Thoracic aorta (tissue), 2 donors: ENCODE measurements around the gene HESX1. TPM values are rescaled to one million over a fixed set of nuclear protein-coding genes. Genes with fewer than 3 reads are reported as not detected.

Source experiments
- ATAC-seq: fragments of 150-250 bp; one replicate; pipeline ENCODE4 v1.8.0; 2017; ENCODE audit warnings: low read depth; ENCODE audit not compliant: insufficient number of reproducible peaks, low FRiP score
- DNase-seq: peaks from one replicate; pipeline ENCODE4 v3.0.0-alpha.2; 2020; ENCODE audit warnings: low spot score
- H3K27ac ChIP-seq, 2 donors: fragments of 200-600 bp; sonication (generic); 1 replicate in 1 of 2; 2 replicates in 1 of 2; pipeline ENCODE4 v1.5.1; 2016; ENCODE audit warnings: mild to moderate bottlenecking in 2 of 2, moderate library complexity in 2 of 2
- H3K27me3 ChIP-seq: fragments of 200-600 bp; sonication (generic); replicated peaks from 2 replicates; pipeline ENCODE4 v1.6.0; 2016; ENCODE audit warnings: mild to moderate bottlenecking; ENCODE audit not compliant: insufficient read depth
- H3K36me3 ChIP-seq: fragments of 200-600 bp; sonication (generic); one replicate; pipeline ENCODE4 v1.5.1; 2016
- H3K4me1 ChIP-seq, 2 donors: fragments of 200-600 bp; sonication (generic); 1 replicate in 1 of 2; 2 replicates in 1 of 2; pipeline versions ENCODE4 v1.5.1 to v1.6.0; 2016; ENCODE audit warnings: low read depth in 2 of 2, mild to moderate bottlenecking in 1 of 2; ENCODE audit not compliant: control insufficient read depth in 1 of 2
- H3K4me3 ChIP-seq: fragments of 200-600 bp; sonication (generic); 2 replicates; pipeline ENCODE4 v1.5.1; 2016; ENCODE audit warnings: mild to moderate bottlenecking
- H3K9me3 ChIP-seq: fragments of 200-600 bp; sonication (generic); 2 replicates; pipeline ENCODE4 v1.5.1; 2016
- CTCF ChIP-seq: fragments of 200-600 bp; sonication (generic); IDR thresholded peaks from one replicate; pipeline ENCODE4 v1.5.1; 2019; ENCODE audit warnings: antibody characterized with exemption
- total RNA-seq, 2 donors: library from RNA; depleted of rRNA; stranded (reverse); fragments of >200 nt; gene quantifications; one replicate each; pipeline versions ENCODE4 v1.1.0 to v1.2.3, GENCODE V29; 2016

HESX1 gene
- total RNA-seq, 2 donors from 2014 or later, result 1.7 to 2.0 TPM

GRCh38 chr3:57206423-57206822 lies 6.6 kb upstream of the HESX1 start:
- no peak for TF ChIP-seq CTCF
- ATAC-seq, result no peak
- Histone ChIP-seq H3K9me3 (no peaks in the 10 kb centered on the region), H3K4me3 (no peak overlapping the region), H3K27me3 (no peaks in the 10 kb centered on the region), H3K36me3 (no peaks in the 10 kb centered on the region), H3K4me1 (no peaks in the 10 kb centered on the region), H3K27ac (no peak overlapping the region)
- no peak for DNase-seq

GRCh38 chr3:57194641-57195040 lies 5.1 kb downstream of the HESX1 start:
- Histone ChIP-seq H3K27me3 (no peaks in the 10 kb centered on the region), H3K4me1 (no peaks in the 10 kb centered on the region), H3K9me3 (no peaks in the 10 kb centered on the region), H3K27ac (no peak overlapping the region), H3K36me3 (no peaks in the 10 kb centered on the region), H3K4me3 (no peak overlapping the region)
- DNase-seq (no peak), ATAC-seq (no peak)
- no peak for TF ChIP-seq CTCF

- Histone ChIP-seq H3K9me3 (no peaks in the 10 kb centered on the region), H3K4me3 (no peak overlapping the region), H3K36me3 (no peaks in the 10 kb centered on the region), H3K27ac (no peak overlapping the region), H3K4me1 (no peaks in the 10 kb centered on the region), H3K27me3 (no peaks in the 10 kb centered on the region)
- DNase-seq, result no peak
- TF ChIP-seq CTCF, result no peak
- ATAC-seq, result no peak
Observed at GRCh38 chr3:57192028-57192427, 7.8 kb downstream of the HESX1 start.

GRCh38 chr3:57184526-57184925 lies 15.3 kb downstream of the HESX1 start:
- Histone ChIP-seq H3K27me3 (no peaks in the 10 kb centered on the region), H3K9me3 (no peaks in the 10 kb centered on the region), H3K4me1 (no peaks in the 10 kb centered on the region), H3K4me3 (no peak overlapping the region), H3K36me3 (no peaks in the 10 kb centered on the region), H3K27ac (no peak overlapping the region)
- no peak for TF ChIP-seq CTCF
- ATAC-seq, result no peak
- DNase-seq, result no peak

GRCh38 chr3:57179580-57180410 lies 20.0 kb downstream of the HESX1 start:
- no peak for ATAC-seq
- no peak for DNase-seq

More at GRCh38 chr3:57179580-57180410, 20.0 kb downstream of the HESX1 start:
- Histone ChIP-seq H3K4me1 (no peaks in the 10 kb centered on the region), H3K36me3 (no peaks in the 10 kb centered on the region), H3K4me3 (no peak overlapping the region), H3K27ac (no peak overlapping the region), H3K27me3 (no peaks in the 10 kb centered on the region), H3K9me3 (no peaks in the 10 kb centered on the region)
- no peak for TF ChIP-seq CTCF
